HepG2 (cell line): ENCODE data around the gene TMEM258. TPM values are rescaled to one million over a fixed set of nuclear protein-coding genes. Genes with fewer than 3 reads are reported as not detected.
A peak's percentile ranks its signal among the peaks of the same experiment; 100 is the strongest.

Source experiments
- CCDC6 ChIP-seq: sonication (generic); formaldehyde crosslinking; IDR thresholded peaks from 2 replicates; pipeline ENCODE4 v1.8.1; 2022; ENCODE audit warnings: mild to moderate bottlenecking, missing genetic modification reagents, moderate library complexity
- HOXA7 ChIP-seq: sonication (generic); formaldehyde crosslinking; IDR thresholded peaks from 2 replicates; pipeline ENCODE4 v1.8.1; 2022; ENCODE audit warnings: mild to moderate bottlenecking, missing genetic modification reagents, moderate library complexity
- KDM5A ChIP-seq: fragments of 200-600 bp; sonication (generic); IDR thresholded peaks from 2 replicates; pipeline ENCODE4 v1.7.0; 2018; ENCODE audit warnings: antibody characterized with exemption, mild to moderate bottlenecking, low read length, borderline replicate concordance
- KLF13 ChIP-seq: sonication (generic); formaldehyde crosslinking; IDR thresholded peaks from 2 replicates; pipeline ENCODE4 v1.4.0; 2020; ENCODE audit warnings: mild to moderate bottlenecking, missing genetic modification reagents
- KMT2A ChIP-seq: sonication (generic); formaldehyde crosslinking; IDR thresholded peaks from 2 replicates; pipeline ENCODE4 v1.4.0; 2020; ENCODE audit warnings: missing genetic modification reagents
- MBNL3 ChIP-seq: fragments of 250-450 bp; sonication (Bioruptor Pico); conservative IDR thresholded peaks from 2 replicates; pipeline ENCODE4 v1.8.0; 2022; ENCODE audit warnings: mild to moderate bottlenecking, inconsistent platforms
- MZF1 ChIP-seq: sonication (generic); formaldehyde crosslinking; IDR thresholded peaks from 2 replicates; pipeline ENCODE4 v1.8.1; 2023; ENCODE audit warnings: mild to moderate bottlenecking, missing genetic modification reagents, borderline replicate concordance
- NCOR1 ChIP-seq: fragments of 200-600 bp; sonication (generic); IDR thresholded peaks from 2 replicates; pipeline ENCODE4 v1.7.0; 2017; ENCODE audit warnings: antibody characterized with exemption, low read length, borderline replicate concordance
- NFYB ChIP-seq: sonication (generic); formaldehyde crosslinking; IDR thresholded peaks from 2 replicates; pipeline ENCODE4 v1.4.0; 2020; ENCODE audit warnings: missing genetic modification reagents
- RFX3 ChIP-seq: IDR thresholded peaks from 2 replicates; pipeline ENCODE4 v1.6.1; 2016; ENCODE audit warnings: missing biosample characterization, missing genetic modification reagents
- SIN3B ChIP-seq: fragments of 150-350 bp; IDR thresholded peaks from 2 replicates; pipeline ENCODE4 v1.6.1; 2014; ENCODE audit warnings: low read length
- SP4 ChIP-seq: sonication (generic); formaldehyde crosslinking; IDR thresholded peaks from 2 replicates; pipeline ENCODE4 v1.8.1; 2023; ENCODE audit warnings: mild to moderate bottlenecking, missing genetic modification reagents
- SRSF1 ChIP-seq: fragments of 200-400 bp; formaldehyde crosslinking; optimal IDR thresholded peaks from 2 replicates; pipeline ENCODE3; 2017; ENCODE audit warnings: mild to moderate bottlenecking, low read depth, low read length, moderate library complexity
- ZFP41 ChIP-seq: sonication (generic); formaldehyde crosslinking; IDR thresholded peaks from 2 replicates; pipeline ENCODE4 v1.4.0; 2020; ENCODE audit warnings: mild to moderate bottlenecking, missing genetic modification reagents, borderline replicate concordance
- ZNF121 ChIP-seq: sonication (generic); formaldehyde crosslinking; IDR thresholded peaks from 2 replicates; pipeline ENCODE4 v1.5.0; 2020; ENCODE audit warnings: mild to moderate bottlenecking, missing genetic modification reagents
- ZNF382 ChIP-seq: sonication (generic); formaldehyde crosslinking; IDR thresholded peaks from 2 replicates; pipeline ENCODE4 v1.5.0; 2020; ENCODE audit warnings: missing genetic modification reagents, mild to moderate bottlenecking, borderline replicate concordance
- ZNF788 ChIP-seq: sonication (generic); formaldehyde crosslinking; IDR thresholded peaks from 2 replicates; pipeline ENCODE4 v1.5.0; 2020; ENCODE audit warnings: mild to moderate bottlenecking, missing genetic modification reagents, borderline replicate concordance
- ZSCAN25 ChIP-seq: sonication (generic); formaldehyde crosslinking; IDR thresholded peaks from 2 replicates; pipeline ENCODE4 v1.8.0; 2022; ENCODE audit warnings: mild to moderate bottlenecking, missing genetic modification reagents
- polyA plus RNA-seq, 8 experiments: library from polyadenylated mRNA; depleted of rRNA in 3 of 8; stranded (reverse) in 7 of 8; unstranded in 1 of 8; fragments of >200 nt; fragmentation: Illumina TruSeq in 4 of 8; extraction: Trizol in 4 of 8; gene quantifications; 2 replicates each; pipeline versions ENCODE4 v1.2.1 to v1.2.3, GENCODE V29; 2011 to 2016; ENCODE audit warnings: low read depth in 4 of 8, missing spikeins in 1 of 8, mixed read lengths in 1 of 8; ENCODE audit not compliant: insufficient read depth in 1 of 8
- total RNA-seq, 5 experiments: library from RNA; depleted of rRNA; stranded (reverse); fragments of >200 nt; fragmentation: Illumina TruSeq; extraction: Trizol; gene quantifications; 2 replicates each; pipeline ENCODE4 v1.2.3, GENCODE V29; 2016; ENCODE audit warnings: low read depth in 1 of 5
- TF ChIP-seq, protein P1 (sequence below), 2 experiments: sonication (generic) in 1 of 2; formaldehyde crosslinking in 1 of 2; IDR thresholded peaks; 2 replicates each; pipeline versions ENCODE4 v1.6.1 to v1.9.0; 2014 to 2022; ENCODE audit warnings: antibody characterized with exemption in 1 of 2, borderline replicate concordance in 1 of 2, inconsistent platforms in 1 of 2, low read depth in 1 of 2, missing genetic modification reagents in 1 of 2
- TF ChIP-seq, protein P2 (sequence below): sonication (generic); formaldehyde crosslinking; IDR thresholded peaks from 2 replicates; pipeline ENCODE4 v1.8.1; 2023; ENCODE audit warnings: mild to moderate bottlenecking, missing genetic modification reagents
- TF ChIP-seq, protein P3 (sequence below): sonication (generic); formaldehyde crosslinking; IDR thresholded peaks from 2 replicates; pipeline ENCODE4 v1.4.0; 2020; ENCODE audit warnings: missing genetic modification reagents

Gene TMEM258
- total and polyA plus RNA-seq, 2 of the 13 experiments (the other 11 are each of a cell fraction or from before 2014, with no cell fraction given): 175 to 424 TPM

- no peak for TF ChIP-seq NCOR1
- no peak for TF ChIP-seq MBNL3
- TF ChIP-seq HOXA7 (CRISPR knock-in tag): no peak
- no peak for TF ChIP-seq RFX3 (CRISPR knock-in tag)
- no peak for TF ChIP-seq ZFP41
- no peak for TF ChIP-seq SIN3B
- TF ChIP-seq CCDC6 (CRISPR knock-in tag): peak; percentile 85; the same call in 1 of the 2 replicates
- TF ChIP-seq KMT2A (CRISPR knock-in tag): peak; percentile 27; the same call in 1 of the 2 replicates
- no peak for TF ChIP-seq ZNF382 (CRISPR knock-in tag)
- TF ChIP-seq KLF13 (CRISPR knock-in tag): no peak
- TF ChIP-seq, protein P1, sequence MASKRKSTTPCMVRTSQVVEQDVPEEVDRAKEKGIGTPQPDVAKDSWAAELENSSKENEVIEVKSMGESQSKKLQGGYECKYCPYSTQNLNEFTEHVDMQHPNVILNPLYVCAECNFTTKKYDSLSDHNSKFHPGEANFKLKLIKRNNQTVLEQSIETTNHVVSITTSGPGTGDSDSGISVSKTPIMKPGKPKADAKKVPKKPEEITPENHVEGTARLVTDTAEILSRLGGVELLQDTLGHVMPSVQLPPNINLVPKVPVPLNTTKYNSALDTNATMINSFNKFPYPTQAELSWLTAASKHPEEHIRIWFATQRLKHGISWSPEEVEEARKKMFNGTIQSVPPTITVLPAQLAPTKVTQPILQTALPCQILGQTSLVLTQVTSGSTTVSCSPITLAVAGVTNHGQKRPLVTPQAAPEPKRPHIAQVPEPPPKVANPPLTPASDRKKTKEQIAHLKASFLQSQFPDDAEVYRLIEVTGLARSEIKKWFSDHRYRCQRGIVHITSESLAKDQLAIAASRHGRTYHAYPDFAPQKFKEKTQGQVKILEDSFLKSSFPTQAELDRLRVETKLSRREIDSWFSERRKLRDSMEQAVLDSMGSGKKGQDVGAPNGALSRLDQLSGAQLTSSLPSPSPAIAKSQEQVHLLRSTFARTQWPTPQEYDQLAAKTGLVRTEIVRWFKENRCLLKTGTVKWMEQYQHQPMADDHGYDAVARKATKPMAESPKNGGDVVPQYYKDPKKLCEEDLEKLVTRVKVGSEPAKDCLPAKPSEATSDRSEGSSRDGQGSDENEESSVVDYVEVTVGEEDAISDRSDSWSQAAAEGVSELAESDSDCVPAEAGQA (IDR thresholded peaks at IDR 0.05; ENCODE audit: low read depth): no peak
- TF ChIP-seq, protein P1 (CRISPR knock-in tag; IDR thresholded peaks at IDR 0.05; ENCODE audit: borderline replicate concordance): no peak
- peak; percentile 27; the same call in 1 of the 2 replicates for TF ChIP-seq ZNF788
- TF ChIP-seq, protein P2, sequence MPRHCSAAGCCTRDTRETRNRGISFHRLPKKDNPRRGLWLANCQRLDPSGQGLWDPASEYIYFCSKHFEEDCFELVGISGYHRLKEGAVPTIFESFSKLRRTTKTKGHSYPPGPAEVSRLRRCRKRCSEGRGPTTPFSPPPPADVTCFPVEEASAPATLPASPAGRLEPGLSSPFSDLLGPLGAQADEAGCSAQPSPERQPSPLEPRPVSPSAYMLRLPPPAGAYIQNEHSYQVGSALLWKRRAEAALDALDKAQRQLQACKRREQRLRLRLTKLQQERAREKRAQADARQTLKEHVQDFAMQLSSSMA (CRISPR knock-in tag): 0 out of 2 replicates have a peak, but pooled peaks have one; percentile 39
- TF ChIP-seq KDM5A: no peak
- TF ChIP-seq MZF1 (CRISPR knock-in tag): no peak
- no peak for TF ChIP-seq SRSF1
- TF ChIP-seq SP4 (CRISPR knock-in tag): peak; percentile 94
- peak; percentile 83 for TF ChIP-seq NFYB (CRISPR knock-in tag)
- no peak for TF ChIP-seq ZNF121 (CRISPR knock-in tag)
- TF ChIP-seq ZSCAN25: no peak; the same call in 1 of the 2 replicates
- TF ChIP-seq, protein P3, sequence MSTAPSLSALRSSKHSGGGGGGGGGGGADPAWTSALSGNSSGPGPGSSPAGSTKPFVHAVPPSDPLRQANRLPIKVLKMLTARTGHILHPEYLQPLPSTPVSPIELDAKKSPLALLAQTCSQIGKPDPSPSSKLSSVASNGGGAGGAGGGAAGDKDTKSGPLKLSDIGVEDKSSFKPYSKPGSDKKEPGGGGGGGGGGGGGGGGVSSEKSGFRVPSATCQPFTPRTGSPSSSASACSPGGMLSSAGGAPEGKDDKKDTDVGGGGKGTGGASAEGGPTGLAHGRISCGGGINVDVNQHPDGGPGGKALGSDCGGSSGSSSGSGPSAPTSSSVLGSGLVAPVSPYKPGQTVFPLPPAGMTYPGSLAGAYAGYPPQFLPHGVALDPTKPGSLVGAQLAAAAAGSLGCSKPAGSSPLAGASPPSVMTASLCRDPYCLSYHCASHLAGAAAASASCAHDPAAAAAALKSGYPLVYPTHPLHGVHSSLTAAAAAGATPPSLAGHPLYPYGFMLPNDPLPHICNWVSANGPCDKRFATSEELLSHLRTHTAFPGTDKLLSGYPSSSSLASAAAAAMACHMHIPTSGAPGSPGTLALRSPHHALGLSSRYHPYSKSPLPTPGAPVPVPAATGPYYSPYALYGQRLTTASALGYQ: no peak
Measured at GRCh38 chr11:61814958-61815789, 22.8 kb upstream of the TMEM258 start (continued).
